Stimulated activated CD4-positive, alpha-beta T cell treated with anti-CD3 and anti-CD28 coated beads, Interleukin-2, amount 100 ng/mL, for 48 hours (primary cell): ENCODE data around the gene SMCHD1.
A peak's percentile ranks its signal among the peaks of the same experiment; 100 is the strongest.
"Not testable (repeated sequence)": the region's sequence is repeated elsewhere in the genome, so short reads cannot be mapped to it uniquely, and the experiment has no call there.

Experiments
- DNase-seq, 2 donors: peaks; one replicate each; pipeline ENCODE4 v3.0.0-alpha.2; 2020

SMCHD1 gene

DNA sequence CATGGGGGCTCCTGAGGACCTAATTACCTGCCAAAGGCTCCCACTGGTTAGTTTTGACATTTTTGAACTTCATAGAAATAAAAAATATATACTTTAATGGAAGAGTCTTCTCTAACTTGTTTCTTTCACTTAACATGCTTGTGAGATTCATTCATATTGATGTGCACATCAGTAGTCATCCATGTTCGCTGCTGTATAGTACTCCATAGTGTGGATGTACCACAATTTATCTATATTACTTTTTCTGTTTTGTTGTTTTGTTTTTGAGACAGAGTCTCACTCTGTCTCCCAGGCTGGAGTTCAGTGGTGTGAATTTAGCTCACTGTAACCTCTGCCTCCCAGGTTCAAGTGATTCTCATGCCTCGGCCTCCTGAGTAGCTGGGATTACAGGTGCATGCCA lies 168.4 kb downstream of the SMCHD1 start:
- DNase-seq, result no peak

DNA sequence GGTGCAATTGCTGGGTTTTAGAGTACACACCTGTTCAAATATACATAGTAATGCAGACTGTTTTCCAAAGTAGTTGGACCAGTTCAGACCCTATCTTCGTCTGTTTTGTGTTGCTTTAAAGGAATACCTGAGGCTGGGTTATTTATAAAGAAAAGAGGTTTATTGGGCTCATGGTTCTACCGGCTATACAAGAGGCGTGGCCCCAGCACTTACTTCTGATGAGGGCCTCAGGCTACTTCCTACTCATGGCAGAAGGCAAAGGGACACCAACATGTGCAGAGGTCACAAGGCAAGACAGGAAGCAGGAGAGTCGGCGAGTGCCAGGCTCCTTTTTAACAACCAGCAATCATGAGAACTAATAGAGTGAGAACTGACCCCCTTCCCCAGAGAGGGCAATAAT lies 169.3 kb downstream of the SMCHD1 start:
- no peak for DNase-seq

DNA sequence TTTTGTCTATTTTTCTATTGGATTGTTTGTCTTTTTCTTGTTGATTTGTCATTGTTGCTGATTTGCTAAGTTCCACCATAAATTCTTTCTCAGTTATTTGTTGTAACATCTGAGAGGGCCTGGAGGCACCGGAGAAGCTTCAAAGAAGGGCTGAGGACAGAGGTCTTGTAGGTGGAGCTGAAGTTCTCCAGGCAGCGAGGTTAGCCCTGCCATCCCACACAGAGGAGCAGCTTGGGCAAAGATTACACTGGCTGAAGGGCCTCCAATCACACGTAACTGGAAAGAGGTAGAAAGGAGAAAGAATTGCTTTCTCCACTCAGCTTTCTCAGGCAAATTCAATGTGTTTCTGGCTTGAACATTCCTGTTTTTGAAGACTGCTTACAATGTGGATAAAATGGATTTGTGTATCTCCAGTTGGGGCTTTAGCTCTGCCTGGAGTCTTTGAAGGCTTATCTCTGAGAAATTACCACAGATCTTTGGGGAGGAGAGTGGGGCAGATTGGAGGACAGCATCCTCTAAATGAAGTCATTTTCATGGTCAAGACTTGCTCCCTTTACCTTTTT lies 170.2 kb downstream of the SMCHD1 start:
- no peak for DNase-seq

DNA sequence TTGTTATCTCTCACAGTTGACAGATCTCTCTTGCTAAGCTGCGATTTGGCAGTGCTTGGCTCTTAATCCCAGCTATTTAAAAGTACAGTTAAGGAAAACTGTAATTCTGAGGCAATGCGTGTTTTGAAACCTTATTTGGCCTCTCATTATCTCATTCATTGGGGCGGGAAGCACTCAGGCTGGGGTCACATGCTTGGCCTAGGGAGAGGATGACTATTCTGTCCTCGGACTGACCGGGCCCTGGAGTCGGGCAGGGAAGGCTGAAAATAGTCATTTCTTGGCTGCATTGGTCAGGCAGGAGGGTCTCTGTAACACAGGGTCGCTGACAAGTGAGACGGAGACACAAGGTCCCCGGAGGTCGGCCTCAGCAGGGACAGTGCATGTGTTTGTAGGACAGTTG lies 171.1 kb downstream of the SMCHD1 start:
- DNase-seq, result no peak

DNA sequence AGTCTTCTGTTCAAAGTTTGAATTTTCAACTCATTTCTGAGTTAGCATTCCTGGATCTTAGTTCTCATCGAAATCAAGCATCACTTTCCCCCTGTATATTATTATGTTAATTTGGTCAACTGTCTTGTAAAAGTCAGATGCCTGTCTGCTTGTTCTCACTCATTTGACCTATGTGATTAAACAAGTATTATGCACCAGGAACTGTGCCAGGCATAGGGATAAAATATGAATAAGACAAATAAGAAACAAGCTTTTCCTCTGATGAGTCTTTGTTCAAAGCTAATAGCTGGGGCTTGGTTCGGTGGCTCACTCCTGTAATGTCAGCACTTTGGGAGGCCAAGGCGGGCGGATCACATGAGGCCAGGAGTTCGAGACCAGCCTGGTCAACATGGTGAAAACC lies 171.5 kb downstream of the SMCHD1 start:
- no peak for DNase-seq

DNA sequence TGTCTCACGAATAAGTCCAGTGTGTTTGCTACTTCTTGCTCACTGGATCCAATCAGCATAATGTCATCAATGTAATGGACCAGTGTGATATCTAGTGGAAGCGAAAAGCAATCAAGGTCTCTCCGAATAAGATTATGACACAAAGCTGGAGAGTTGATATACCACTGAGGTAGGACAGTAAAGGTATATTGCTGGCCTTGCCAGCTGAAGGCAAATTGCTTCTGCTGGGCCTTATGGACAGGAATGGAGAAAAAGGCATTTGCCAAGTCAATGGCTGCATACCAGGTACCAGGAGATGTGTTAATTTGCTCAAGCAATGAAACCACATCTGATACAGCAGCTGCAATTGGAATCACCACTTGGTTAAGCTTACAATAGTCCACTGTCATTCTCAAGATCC lies 180.6 kb downstream of the SMCHD1 start:
- DNase-seq, result not testable (repeated sequence)

DNA sequence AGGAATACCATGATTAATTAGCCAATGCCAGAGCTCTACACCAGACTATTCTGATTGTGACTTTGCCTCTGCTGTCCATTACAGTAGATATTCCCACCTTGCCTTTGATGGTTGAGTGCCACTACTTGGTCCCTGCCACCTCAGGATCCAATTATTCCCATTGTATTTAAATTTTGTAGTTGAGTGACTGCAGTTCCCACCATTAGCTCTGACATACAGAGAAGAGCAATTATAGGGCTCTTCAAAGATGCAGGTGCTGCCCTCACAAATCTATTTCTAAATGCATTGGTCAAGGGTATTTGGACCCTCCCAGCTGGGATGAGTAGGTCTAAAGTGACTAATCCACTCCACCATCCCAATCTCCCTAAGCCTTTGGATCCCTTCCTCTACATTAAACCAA lies 181.8 kb downstream of the SMCHD1 start:
- DNase-seq, result not testable (repeated sequence)

DNA sequence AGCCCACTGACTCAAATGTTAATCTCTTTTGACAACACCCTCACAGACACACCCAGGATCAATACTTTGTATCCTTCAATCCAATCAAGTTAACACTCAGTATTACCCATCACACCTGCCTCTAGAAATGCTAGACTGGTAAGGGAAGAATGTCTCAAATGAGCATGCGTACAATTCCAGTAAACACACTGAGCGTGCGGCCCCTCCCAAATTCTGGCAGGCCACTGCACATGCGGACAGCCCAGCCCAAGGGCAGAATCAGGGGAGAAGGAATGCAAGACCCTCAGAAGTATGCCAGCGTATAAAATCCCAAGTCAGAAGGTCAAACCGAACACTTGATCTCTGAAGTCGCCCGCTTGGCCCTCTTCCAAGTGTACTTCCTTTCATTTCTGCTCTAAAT lies 183.7 kb downstream of the SMCHD1 start:
- no peak for DNase-seq

DNA sequence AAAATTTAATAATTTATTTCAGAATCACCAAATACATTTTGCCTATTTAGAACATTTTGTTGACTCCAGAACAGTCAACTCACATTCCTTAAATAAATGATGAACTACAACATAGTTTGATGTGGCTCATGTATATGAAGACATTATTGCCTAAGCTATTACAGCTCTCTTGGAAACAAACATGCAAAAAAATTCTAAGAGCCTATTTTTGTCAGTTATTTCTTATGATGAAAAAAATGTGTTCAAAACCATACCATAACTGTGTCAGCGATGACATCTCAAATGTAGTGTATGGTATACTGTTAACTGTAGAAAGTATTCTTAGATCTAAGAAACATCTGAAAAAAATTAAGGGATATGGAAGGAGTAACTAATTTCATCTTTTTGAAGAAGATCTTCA lies 185.0 kb downstream of the SMCHD1 start:
- DNase-seq, result no peak

DNA sequence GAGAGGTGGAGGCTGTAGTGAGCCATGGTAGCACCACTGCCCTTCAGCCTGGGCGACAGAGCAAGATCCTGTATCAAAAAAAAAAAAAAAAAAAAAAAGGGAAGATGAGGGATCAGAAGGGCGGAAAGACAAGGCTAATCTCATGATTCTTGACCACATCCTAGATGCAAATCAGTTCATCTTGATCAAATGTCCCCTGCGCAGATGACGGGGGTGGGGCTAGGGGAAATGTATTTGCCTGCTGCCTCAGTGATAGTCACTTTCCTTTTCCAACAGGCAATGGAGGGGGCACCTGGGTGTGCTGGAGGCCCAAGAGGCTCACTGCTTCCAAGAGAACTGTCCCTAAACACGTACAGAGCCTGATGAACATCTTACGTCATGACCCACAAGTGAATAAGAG lies 187.6 kb downstream of the SMCHD1 start:
- no peak for DNase-seq

DNA sequence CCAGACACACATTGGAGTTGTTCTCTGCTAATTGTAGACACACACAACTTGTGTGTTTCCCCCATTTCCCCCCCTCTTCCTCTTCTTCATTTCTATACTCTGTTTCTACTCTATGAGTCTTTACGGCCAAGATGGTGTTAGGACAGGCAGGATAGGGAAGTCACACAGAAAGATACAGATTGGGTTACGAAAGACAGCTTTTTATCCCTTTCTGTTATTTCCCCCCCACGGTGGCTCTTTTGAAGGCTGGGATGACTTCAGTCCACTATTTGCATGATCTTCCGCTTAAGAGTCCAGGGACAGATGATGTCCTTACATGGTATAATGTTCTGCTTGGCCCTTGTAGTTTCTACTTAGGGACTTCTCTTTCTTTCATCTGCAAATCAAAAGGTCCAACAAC lies 189.6 kb downstream of the SMCHD1 start:
- DNase-seq, result no peak

DNA sequence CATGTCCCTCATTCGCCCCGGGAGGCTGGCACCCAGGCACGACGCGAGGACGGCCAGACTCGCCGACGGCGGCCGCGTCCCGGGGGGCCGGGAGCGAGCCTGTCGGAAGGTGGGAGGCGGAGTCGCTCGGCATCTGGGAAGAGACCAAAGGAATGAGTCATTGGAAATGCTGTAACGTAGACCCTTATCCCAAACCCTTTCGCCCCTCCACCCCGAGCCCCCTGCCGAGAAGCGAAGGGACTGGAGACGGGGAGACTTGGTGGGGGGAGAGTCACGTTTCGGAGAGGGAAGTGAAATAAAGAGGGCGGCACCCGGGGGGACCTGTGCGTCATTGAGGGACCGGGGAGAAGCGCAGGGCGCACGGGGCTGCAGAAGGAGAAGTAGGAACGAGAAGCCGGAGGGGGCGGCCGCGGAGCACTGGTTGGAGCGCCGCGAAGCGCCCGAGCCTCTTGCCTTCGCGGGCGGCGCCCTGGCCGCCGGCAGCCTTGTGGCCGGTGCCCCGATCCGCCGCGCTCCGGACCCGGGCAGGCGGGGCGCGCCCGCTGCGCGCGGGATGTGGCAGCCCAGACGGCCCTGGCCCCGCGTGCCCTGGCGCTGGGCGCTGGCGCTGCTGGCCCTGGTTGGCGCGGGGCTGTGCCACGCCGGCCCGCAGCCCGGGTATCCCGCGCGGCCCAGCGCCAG lies 191.2 kb downstream of the SMCHD1 start, which contains the start of gene EMILIN2:
Gene EMILIN2 (plus strand): TSS at position 371 of the 681 bp plus-strand sequence. CDS start 183 bp downstream, at position 554.
- peak; percentile 30 to 36 for DNase-seq

DNA sequence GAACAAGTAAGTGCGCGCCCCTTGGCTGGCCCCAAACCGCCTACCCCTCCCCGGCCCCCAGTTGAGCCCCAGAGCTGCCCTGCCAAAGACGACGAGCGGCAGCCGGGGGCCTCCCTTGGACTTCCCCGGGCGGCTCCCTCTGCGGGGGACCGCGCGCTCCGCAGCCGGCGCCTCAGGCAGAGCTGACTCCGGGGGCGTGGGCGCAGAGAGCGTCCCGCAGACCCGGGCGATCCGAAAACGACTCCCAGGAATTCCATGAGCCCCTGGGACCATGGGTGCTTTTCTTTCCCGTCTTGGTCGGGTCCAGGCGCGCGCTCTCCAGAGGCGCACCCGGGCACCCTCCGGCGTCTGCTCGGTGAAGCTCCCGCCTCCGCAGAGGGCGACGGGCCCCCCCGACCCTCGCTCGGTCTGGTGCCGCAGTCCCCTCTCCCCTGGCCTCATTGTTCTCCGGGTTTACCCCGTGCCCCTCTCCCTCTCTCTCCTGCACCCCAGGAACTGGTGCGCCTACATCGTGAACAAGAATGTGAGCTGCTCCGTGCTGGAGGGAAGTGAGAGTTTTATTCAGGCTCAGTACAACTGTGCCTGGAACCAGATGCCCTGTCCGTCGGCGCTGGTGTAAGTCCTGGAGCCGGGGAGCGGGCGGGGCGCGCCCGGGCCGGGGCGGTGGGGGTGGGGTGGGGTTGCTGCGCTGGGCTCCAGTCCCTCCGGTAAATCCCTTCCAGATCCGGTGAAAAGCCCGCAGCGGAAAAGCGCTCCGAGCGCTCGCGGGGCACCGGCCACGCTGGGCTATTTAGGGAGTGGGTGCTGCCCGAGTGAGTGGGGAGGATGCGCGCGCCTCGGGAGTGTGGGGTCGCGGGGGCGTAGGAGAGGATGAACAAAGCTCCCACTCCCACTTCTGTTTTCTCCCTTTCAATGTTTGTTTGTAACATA lies 192.1 kb downstream of the SMCHD1 start:
- peak; percentile 7 to 26 for DNase-seq

DNA sequence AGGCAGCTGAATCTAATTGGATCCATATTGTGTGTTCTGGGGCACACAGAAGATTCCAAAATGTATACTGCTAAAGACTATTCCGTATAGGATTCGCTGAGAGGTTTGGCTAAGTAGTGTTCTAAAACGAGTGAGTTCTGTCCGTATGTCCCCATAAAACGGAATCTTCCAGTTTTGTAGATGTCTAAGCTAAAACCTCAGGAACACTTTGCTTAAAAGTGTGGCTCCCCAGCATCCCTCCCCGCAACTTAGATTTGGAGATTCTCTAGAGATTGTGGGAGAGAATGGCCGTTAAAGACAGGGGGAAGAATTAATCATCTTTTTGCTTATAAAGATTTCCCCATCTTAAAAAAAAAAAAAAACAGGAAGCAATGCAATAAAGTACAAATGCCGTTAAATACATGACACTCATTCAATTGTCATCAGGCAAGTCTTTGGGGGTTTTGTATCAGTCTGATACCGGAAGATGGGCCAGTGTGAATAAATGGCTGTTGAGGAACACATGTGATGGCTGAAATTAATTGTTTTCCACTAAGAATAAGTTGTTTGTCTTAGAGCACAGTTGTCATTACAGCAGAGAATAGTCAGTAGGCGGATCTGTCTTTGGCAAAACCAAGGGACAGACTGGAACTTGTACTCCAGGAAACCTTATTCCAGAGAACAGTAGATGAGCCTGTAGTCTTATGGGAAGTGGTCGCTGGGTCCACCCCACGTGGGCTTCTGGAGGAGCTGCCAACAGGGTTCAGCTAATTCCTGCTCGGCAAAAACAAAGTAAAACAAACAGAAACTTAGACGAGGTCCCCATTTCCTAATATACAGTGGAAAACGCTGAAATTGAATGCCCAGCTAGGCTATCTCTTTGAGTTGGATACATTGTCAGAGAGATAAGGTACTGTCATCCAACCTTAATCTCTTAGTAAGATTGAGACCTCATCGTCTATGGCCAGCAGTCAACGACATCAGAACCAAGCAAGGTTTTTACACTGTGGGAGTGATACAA lies 193.0 kb downstream of the SMCHD1 start:
- DNase-seq, result no peak

DNA sequence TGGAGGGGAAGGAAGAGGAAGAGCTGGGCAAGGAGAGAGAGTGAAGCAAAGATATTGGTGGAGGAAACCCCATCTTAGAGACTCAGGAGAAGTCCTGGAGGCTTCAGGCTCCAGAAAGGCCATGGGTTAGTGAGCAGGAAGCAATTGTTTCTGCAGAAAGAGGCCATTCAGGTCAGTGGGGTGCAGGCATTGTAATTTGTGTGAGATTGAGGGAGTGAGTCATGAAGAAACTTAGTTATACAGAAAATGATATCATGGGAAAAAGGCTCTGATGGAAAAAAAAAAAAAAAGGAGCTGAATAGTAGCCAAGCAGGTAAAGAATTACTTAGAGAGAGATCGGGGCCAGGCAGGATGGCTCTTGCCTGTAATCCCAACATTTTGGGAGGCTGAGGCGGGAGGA lies 195.3 kb downstream of the SMCHD1 start:
- DNase-seq, result no peak

DNA sequence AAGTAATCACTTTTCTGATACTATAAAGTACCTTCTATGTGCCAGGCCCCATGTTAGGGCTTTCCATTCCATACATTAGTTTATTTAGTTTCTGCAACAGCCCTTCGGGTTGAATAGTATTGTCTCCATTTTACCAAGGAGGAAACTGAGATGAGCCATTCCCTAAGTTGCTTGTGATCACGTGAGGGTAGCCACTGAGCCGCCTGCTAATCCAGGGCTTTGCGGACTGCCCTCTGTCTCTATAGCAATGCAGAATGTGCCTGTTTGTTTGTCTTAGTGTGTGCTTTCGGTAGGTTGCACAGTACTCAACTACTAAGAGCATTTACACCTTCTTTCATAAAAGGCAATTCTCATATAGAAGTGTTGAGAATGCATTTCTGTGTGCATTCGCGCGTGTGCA lies 196.2 kb downstream of the SMCHD1 start:
- no peak for DNase-seq

DNA sequence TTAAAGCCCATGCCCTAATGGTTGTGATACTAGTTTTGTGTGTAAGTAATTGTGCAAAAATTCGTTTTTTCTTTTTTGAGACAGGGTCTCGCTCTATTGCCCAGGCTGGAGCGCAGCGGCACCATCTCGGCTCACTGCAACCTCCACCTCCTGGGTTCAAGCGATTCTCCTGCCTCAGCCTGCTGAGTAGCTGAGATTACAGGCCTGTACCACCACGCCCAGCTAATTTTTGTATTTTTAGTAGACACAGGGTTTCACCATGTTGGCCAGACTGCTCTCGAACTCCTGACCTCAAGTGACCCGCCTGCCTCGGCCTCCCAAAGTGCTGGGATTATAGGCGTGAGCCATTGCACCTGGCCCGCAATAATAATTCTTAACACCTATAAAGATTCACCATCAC lies 196.9 kb downstream of the SMCHD1 start:
- not testable (repeated sequence) for DNase-seq

DNA sequence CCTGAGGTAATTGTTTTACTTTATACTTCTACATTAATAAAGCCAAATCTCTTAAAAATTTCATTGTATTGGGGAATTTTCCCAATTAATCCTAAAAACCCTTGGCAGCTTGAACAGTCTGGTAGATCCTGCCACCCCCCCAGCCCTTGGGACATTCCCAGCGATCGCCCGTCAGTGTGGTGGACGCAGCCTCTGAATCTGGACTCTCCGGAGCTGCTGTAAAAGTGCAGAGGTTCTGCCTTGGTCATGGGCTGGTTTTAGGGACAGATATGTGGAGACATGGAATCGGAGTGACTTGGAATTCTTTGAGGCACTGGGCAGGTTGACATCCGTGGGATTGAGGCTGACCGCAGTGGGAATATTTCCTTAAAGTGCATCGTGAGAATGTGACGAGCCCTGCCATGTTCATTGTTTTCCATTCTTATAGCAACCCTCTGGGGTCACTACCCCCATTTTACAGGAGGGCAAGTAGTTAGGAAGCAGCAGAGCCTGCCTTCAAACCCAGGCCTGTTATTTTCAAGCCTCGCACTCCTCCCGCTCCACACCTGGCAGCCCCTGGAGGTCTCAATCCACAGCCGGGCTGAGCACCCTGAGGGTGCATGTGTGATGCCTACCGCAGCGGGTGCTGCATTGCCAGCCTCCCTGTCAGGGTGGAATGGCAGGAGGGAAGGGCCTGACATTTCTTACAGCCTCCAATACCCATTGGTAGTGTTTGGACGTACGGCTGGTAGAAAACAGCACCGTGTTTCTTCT lies 197.8 kb downstream of the SMCHD1 start:
- no peak for DNase-seq

DNA sequence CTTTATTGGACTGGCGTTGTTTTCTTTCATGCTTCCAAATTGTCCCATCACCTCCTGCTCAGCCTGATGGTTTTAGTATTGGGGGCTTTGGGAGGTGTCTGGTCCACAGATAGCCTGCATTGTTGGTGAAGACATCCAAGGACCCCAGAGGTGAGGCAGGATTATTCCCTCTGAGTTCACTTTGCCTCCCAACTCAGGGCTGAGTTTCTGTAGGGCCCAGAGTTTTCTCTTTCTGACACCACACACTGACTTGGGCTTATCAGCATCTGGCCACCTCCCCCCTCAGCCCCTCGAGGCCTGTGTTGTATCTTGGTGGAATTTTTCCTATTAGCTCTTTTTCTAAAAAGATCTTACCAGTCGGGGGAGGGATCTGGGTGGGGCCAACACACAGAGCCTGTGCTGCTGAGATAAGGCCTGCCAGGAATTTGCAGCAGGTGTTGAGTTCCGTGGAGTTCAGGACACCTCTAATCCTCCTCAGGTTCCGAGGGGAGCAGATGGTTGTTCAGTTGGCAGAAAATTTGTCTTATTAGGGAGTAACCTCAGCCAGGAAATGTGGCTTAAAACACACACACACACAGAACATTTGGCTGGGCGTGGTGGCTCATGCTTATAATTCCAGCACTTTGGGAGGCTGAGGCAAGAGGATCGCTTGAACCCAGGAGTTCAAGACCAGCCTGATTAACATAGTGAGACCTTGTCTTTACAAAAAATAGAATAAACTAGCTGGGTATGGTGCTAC lies 198.6 kb downstream of the SMCHD1 start:
- DNase-seq, result no peak
